ENCODE results near the gene ALG12. TPM values are rescaled to one million over a fixed set of nuclear protein-coding genes. Genes with fewer than 3 reads are reported as not detected.

The ALG12 gene
- total RNA-seq, 1 donor from 2014 or later = 9.9 TPM

DNA sequence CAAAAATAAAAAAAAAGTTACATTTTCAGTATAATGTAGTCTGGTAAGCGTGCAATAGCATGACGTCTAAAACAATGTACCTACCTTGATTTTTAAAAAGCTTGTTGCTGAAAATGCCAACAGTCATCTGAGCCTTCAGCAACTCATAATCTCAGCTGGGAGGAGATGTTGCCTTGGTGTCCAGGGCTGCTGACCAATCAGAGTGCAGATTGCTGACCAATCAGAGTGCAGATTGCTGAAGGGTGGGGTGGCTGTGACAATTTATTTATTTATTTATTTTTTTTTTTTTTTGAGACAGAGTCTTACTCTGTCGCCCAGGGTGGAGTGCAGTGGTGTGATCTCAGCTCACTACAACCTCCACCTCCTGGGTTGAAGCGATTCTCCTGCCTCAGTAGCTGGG, 46.8 kb downstream of the ALG12 start:
- no peak overlapping the region for H3K4me3 ChIP-seq (ENCODE audit: low read length in 3 of 3)
- peaks cover 4 to 10% (median 10%) of the 10 kb centered on the region in 3 donors for H3K9me3 ChIP-seq (ENCODE audit: control insufficient read depth in 3 of 3, low read length in 3 of 3)
- H3K27me3 ChIP-seq (ENCODE audit: control insufficient read depth in 3 of 3, insufficient read depth in 3 of 3, low read length in 3 of 3) = no peaks in the 10 kb centered on the region
- H3K27ac ChIP-seq (ENCODE audit: low read depth, low read length) = no peak overlapping the region
- H3K4me1 ChIP-seq (ENCODE audit: control insufficient read depth in 3 of 3, insufficient read depth in 3 of 3, low read length in 3 of 3) = no peaks in the 10 kb centered on the region
- H3K36me3 ChIP-seq (ENCODE audit: control insufficient read depth in 3 of 3, insufficient read depth in 3 of 3, low read length in 3 of 3) = peaks cover 0 to 6% (median 5%) of the 10 kb centered on the region in 3 donors
- H3K9ac ChIP-seq (ENCODE audit: low read depth in 1 of 3, low read length in 3 of 3) = no peak overlapping the region

DNA sequence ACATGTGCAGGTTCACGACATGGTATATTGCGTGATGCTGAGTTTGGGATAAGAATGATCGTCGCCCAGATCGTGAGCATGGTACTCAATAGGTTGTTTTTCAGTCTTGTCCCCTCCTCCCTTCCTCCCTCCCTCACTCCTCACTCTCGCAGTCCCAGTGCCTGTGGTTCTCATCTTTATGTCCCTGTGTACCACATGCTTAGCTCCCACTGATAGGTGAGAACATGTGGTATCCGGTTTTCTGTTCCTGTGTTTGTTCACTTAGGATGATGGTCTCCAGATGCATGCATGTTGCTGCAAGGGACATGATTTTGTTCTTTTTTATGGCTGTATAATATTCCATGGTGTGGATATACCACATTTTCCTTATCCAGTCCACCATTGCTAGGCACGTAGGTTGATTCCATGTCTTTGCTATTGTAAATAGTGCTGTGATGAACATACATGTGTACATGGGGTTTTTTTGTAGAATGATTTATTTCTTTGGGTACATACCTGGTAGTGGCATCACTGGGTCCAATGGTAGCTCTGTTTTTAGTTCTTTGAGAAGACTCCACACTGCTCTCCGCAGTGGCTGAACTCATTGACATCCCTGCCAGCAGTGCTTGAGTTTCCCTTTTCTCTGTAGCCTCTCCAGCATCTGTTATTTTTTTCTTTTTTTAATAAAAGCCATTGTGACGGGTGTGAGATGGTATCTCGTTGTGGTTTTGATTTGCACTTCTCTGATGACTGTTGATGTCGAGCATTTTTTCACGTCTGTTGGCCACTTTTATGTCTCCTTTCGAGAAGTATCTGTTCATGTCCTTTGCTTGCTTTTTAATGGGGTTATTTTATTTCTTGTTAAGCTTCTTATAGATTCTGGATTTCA, 48.2 kb downstream of the ALG12 start:
- H3K27ac ChIP-seq (ENCODE audit: low read depth, low read length) = no peak overlapping the region
- H3K36me3 ChIP-seq (ENCODE audit: control insufficient read depth in 3 of 3, insufficient read depth in 3 of 3, low read length in 3 of 3) = peaks cover 0 to 6% (median 5%) of the 10 kb centered on the region in 3 donors
- H3K9me3 ChIP-seq (ENCODE audit: control insufficient read depth in 3 of 3, low read length in 3 of 3) = peaks cover 10 to 15% (median 12%) of the 10 kb centered on the region in 3 donors
- H3K4me1 ChIP-seq (ENCODE audit: control insufficient read depth in 3 of 3, insufficient read depth in 3 of 3, low read length in 3 of 3) = no peaks in the 10 kb centered on the region
- no peak overlapping the region for H3K4me3 ChIP-seq (ENCODE audit: low read length in 3 of 3)
- H3K9ac ChIP-seq (ENCODE audit: low read depth in 1 of 3, low read length in 3 of 3) = no peak overlapping the region
- no peaks in the 10 kb centered on the region for H3K27me3 ChIP-seq (ENCODE audit: control insufficient read depth in 3 of 3, insufficient read depth in 3 of 3, low read length in 3 of 3)

DNA sequence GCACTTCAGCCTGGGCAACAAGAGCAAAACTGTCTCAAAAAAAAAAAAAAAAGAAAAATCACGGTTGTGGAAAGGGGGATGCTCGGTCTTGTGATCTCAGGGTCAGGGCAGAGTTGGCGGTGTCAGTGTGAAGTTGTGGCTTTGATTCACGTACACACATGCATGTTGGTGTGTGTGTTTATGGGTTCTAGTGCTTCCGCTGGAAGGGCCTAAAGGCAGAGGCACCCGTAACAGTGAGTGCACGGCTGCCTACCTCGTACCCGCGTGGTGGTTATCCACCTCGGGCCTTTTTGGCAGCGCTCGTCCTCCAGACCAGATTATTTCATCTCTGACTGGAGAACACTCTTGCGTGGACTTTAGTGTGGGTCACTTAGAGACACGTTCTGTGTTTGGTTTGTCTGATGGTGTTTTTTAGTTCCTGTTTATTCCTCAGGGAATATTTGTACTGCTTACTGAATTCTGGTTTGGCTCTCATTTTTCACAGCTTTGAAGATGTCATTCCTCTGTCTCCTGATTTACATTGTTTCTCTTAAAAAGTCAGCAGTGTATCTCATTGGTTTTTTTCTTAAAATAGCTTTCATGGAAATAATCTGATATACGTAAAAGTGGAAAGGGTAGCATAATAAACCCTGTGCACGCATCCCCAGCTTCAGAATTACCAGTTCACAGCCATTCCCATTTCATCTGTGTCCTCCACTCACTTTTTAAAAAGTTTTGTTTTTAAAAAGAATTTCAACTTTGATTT, 49.0 kb downstream of the ALG12 start:
- no peak overlapping the region for H3K4me3 ChIP-seq (ENCODE audit: low read length in 3 of 3)
- no peaks in the 10 kb centered on the region for H3K4me1 ChIP-seq (ENCODE audit: control insufficient read depth in 3 of 3, insufficient read depth in 3 of 3, low read length in 3 of 3)
- no peaks in the 10 kb centered on the region for H3K27me3 ChIP-seq (ENCODE audit: control insufficient read depth in 3 of 3, insufficient read depth in 3 of 3, low read length in 3 of 3)
- no peak overlapping the region for H3K27ac ChIP-seq (ENCODE audit: low read depth, low read length)
- H3K9ac ChIP-seq (ENCODE audit: low read depth in 1 of 3, low read length in 3 of 3) = no peak overlapping the region
- H3K36me3 ChIP-seq (ENCODE audit: control insufficient read depth in 3 of 3, insufficient read depth in 3 of 3, low read length in 3 of 3) = peaks cover 2 to 6% (median 5%) of the 10 kb centered on the region in 3 donors
- H3K9me3 ChIP-seq (ENCODE audit: control insufficient read depth in 3 of 3, low read length in 3 of 3) = peaks cover 10 to 15% (median 12%) of the 10 kb centered on the region in 3 donors

DNA sequence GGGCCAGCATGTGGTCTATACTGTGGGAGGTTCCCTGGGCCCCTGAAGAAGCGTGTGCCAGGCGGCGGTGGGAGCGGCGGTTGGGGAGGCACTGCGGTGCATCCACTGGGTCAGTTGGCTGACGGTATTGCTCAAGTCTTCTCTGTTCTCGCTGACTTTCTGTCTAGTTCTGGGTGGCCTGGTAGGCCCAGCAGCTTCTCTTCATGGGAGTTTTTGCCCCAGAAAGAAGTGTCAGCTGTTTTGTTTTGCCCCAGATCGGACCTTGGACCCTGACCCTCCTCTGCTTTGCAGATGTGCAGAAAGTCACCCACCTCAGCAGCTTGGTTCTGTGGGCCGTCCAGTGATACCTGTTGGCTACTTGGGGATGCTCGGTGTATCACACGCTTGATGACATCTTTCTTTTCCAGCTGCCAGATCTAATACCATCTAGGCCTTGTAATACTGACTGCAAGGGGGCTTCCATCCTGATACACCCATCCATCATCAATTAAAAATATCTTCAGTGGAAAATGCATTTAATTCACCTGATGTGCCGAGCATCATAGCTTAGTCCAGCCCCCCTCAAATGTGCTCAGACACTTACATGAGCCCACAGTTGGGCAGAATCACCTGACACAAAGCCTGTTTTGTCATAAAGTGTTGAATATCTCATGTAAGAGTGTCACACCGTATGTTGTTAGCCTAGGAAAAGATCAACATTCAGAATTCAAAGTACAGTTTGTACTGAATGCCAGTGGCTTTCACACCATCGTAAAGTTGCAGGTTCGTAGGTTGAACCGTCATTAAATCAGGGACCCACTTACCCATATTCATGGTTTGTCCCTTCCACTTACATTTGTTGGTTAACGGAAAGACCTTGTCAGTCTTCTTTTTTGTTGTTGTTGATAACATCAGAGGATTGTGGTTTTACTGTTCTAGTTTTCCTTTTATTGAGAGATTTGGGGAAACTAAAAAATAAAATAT, 50.7 kb downstream of the ALG12 start:
- peaks cover 8 to 15% (median 12%) of the 10 kb centered on the region in 3 donors for H3K9me3 ChIP-seq (ENCODE audit: control insufficient read depth in 3 of 3, low read length in 3 of 3)

DNA sequence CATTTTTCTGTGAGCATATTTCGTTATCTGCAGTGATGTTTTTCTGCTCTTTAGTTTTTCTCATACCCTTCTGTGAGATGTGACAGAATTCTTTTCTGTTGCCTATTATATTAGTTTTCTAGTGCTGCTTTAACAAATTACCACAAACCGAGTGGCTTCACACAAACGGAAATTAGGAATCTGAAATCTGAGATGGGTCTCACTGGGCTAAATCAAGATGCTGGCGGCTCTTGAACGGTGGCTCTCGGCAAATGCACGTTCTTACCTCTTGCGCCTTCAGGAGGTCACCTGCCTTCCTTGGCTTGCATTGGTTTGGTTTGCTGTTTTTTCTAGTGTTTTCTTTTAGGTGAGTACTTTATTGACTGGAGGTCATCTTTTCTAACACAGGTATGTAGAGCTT, 51.6 kb downstream of the ALG12 start:
- no peak overlapping the region for H3K4me3 ChIP-seq (ENCODE audit: low read length in 3 of 3)
- H3K4me1 ChIP-seq (ENCODE audit: control insufficient read depth in 3 of 3, insufficient read depth in 3 of 3, low read length in 3 of 3) = no peaks in the 10 kb centered on the region
- no peak overlapping the region for H3K9ac ChIP-seq (ENCODE audit: low read depth in 1 of 3, low read length in 3 of 3)
- H3K9me3 ChIP-seq (ENCODE audit: control insufficient read depth in 3 of 3, low read length in 3 of 3) = peaks cover 8 to 15% (median 12%) of the 10 kb centered on the region in 3 donors
- no peak overlapping the region for H3K27ac ChIP-seq (ENCODE audit: low read depth, low read length)
- peaks cover 2 to 6% (median 5%) of the 10 kb centered on the region in 3 donors for H3K36me3 ChIP-seq (ENCODE audit: control insufficient read depth in 3 of 3, insufficient read depth in 3 of 3, low read length in 3 of 3)
- H3K27me3 ChIP-seq (ENCODE audit: control insufficient read depth in 3 of 3, insufficient read depth in 3 of 3, low read length in 3 of 3) = no peaks in the 10 kb centered on the region

More for the DNA sequence above, 50.7 kb downstream of the ALG12 start:
- H3K9ac ChIP-seq (ENCODE audit: low read depth in 1 of 3, low read length in 3 of 3) = no peak overlapping the region
- peaks cover 2 to 6% (median 5%) of the 10 kb centered on the region in 3 donors for H3K36me3 ChIP-seq (ENCODE audit: control insufficient read depth in 3 of 3, insufficient read depth in 3 of 3, low read length in 3 of 3)
- no peak overlapping the region for H3K27ac ChIP-seq (ENCODE audit: low read depth, low read length)
- no peak overlapping the region for H3K4me3 ChIP-seq (ENCODE audit: low read length in 3 of 3)
- no peaks in the 10 kb centered on the region for H3K4me1 ChIP-seq (ENCODE audit: control insufficient read depth in 3 of 3, insufficient read depth in 3 of 3, low read length in 3 of 3)
- no peaks in the 10 kb centered on the region for H3K27me3 ChIP-seq (ENCODE audit: control insufficient read depth in 3 of 3, insufficient read depth in 3 of 3, low read length in 3 of 3)

DNA sequence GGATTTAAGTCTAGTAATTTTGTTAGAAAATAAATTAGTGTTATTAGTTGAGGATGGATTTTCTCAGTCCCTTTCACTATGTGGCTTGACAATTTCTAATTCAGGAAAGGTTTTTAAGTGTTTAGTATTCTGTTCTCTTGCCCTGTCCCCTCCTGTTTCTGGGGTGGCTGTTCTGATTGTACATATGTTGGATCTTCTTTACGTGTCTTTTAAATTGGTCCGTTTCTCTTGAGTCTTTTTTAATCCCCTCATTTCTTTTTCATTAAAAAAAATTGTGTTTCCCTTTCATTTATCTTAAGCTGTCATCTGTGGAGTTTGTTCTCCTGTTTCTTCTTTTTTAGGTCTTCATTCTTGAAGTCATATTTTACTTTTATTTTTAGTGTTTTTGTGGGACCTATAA, 52.1 kb downstream of the ALG12 start:
- peaks cover 8 to 15% (median 12%) of the 10 kb centered on the region in 3 donors for H3K9me3 ChIP-seq (ENCODE audit: control insufficient read depth in 3 of 3, low read length in 3 of 3)
- H3K9ac ChIP-seq (ENCODE audit: low read depth in 1 of 3, low read length in 3 of 3) = no peak overlapping the region
- H3K27ac ChIP-seq (ENCODE audit: low read depth, low read length) = no peak overlapping the region
- H3K27me3 ChIP-seq (ENCODE audit: control insufficient read depth in 3 of 3, insufficient read depth in 3 of 3, low read length in 3 of 3) = no peaks in the 10 kb centered on the region
- H3K4me1 ChIP-seq (ENCODE audit: control insufficient read depth in 3 of 3, insufficient read depth in 3 of 3, low read length in 3 of 3) = no peaks in the 10 kb centered on the region
- peaks cover 2 to 6% (median 5%) of the 10 kb centered on the region in 3 donors for H3K36me3 ChIP-seq (ENCODE audit: control insufficient read depth in 3 of 3, insufficient read depth in 3 of 3, low read length in 3 of 3)
- no peak overlapping the region for H3K4me3 ChIP-seq (ENCODE audit: low read length in 3 of 3)

DNA sequence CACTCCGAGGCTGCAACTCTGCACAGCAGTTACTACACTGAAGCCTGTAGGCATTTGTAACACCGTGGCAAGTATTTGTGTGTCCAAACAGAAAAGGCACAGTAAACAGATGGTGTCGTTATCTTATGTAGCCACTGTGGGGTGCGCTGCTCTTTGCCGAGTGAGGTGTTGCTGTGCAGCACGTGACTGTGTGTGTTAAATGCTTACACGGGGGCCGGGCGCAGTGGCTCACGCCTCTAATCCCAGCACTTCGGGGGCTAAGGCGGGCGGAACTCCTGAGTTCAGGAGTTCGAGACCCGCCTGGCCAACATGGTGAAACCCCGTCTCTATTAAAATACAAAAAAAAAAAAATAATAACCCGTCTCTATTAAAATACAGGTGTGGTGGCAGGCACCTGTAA, 53.1 kb downstream of the ALG12 start:
- H3K4me3 ChIP-seq (ENCODE audit: low read length in 3 of 3) = no peak overlapping the region
- H3K9me3 ChIP-seq (ENCODE audit: control insufficient read depth in 3 of 3, low read length in 3 of 3) = peaks cover 8 to 13% (median 12%) of the 10 kb centered on the region in 3 donors
- H3K4me1 ChIP-seq (ENCODE audit: control insufficient read depth in 3 of 3, insufficient read depth in 3 of 3, low read length in 3 of 3) = no peaks in the 10 kb centered on the region
- H3K27ac ChIP-seq (ENCODE audit: low read depth, low read length) = no peak overlapping the region
- no peak overlapping the region for H3K9ac ChIP-seq (ENCODE audit: low read depth in 1 of 3, low read length in 3 of 3)
- peaks cover 2 to 6% (median 5%) of the 10 kb centered on the region in 3 donors for H3K36me3 ChIP-seq (ENCODE audit: control insufficient read depth in 3 of 3, insufficient read depth in 3 of 3, low read length in 3 of 3)
- H3K27me3 ChIP-seq (ENCODE audit: control insufficient read depth in 3 of 3, insufficient read depth in 3 of 3, low read length in 3 of 3) = no peaks in the 10 kb centered on the region

DNA sequence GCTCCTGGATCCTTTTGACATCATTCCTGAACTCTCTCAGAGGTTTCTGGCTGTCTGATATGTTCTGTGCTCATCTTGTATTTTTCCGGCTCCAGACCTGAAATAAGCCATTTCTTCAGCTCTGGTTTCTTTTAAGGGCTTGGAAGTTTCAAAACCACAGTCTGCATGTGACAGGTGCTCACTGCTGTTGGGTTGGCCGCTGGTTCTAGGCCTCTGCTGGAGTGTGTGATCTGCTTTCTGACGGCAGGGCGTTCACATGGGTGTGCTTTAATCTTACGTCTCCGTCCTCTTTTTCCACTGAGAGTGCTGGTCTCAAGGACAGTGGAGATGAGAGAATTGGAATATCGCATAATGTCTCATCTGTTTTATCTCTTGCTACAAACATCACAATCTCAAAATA, 54.3 kb downstream of the ALG12 start:
- no peak overlapping the region for H3K9ac ChIP-seq (ENCODE audit: low read depth in 1 of 3, low read length in 3 of 3)
- H3K27me3 ChIP-seq (ENCODE audit: control insufficient read depth in 3 of 3, insufficient read depth in 3 of 3, low read length in 3 of 3) = no peaks in the 10 kb centered on the region
- no peak overlapping the region for H3K4me3 ChIP-seq (ENCODE audit: low read length in 3 of 3)
- H3K4me1 ChIP-seq (ENCODE audit: control insufficient read depth in 3 of 3, insufficient read depth in 3 of 3, low read length in 3 of 3) = no peaks in the 10 kb centered on the region
- H3K27ac ChIP-seq (ENCODE audit: low read depth, low read length) = no peak overlapping the region
- peaks cover 2 to 6% (median 5%) of the 10 kb centered on the region in 3 donors for H3K36me3 ChIP-seq (ENCODE audit: control insufficient read depth in 3 of 3, insufficient read depth in 3 of 3, low read length in 3 of 3)
- H3K9me3 ChIP-seq (ENCODE audit: control insufficient read depth in 3 of 3, low read length in 3 of 3) = peaks cover 4 to 12% (median 9%) of the 10 kb centered on the region in 3 donors

DNA sequence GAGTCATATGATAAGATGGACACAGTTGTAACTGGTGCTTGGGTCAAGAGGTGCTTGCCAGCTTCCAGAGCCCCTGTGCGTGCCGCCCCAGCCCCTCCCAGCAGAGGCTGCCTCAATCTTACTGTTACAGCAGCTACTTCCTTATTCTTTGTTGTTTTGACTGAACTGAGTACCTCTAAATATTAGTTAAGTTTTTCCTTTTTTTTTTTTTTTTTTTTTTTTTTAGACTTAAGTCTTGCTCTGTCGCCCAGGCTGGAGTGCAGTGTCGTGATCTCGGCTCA, 55.8 kb downstream of the ALG12 start:
- no peak overlapping the region for H3K4me3 ChIP-seq (ENCODE audit: low read length in 3 of 3)
- no peak overlapping the region for H3K9ac ChIP-seq (ENCODE audit: low read depth in 1 of 3, low read length in 3 of 3)
- no peaks in the 10 kb centered on the region for H3K4me1 ChIP-seq (ENCODE audit: control insufficient read depth in 3 of 3, insufficient read depth in 3 of 3, low read length in 3 of 3)
- peaks cover 2 to 6% (median 3%) of the 10 kb centered on the region in 3 donors for H3K36me3 ChIP-seq (ENCODE audit: control insufficient read depth in 3 of 3, insufficient read depth in 3 of 3, low read length in 3 of 3)
- H3K27ac ChIP-seq (ENCODE audit: low read depth, low read length) = no peak overlapping the region
- H3K9me3 ChIP-seq (ENCODE audit: control insufficient read depth in 3 of 3, low read length in 3 of 3) = peaks cover 4 to 12% (median 9%) of the 10 kb centered on the region in 3 donors
- H3K27me3 ChIP-seq (ENCODE audit: control insufficient read depth in 3 of 3, insufficient read depth in 3 of 3, low read length in 3 of 3) = no peaks in the 10 kb centered on the region
